Fibroblast of lung (primary cell): ENCODE measurements around the gene MAML2. TPM values are rescaled to one million over a fixed set of nuclear protein-coding genes. Genes with fewer than 3 reads are reported as not detected.

Experiments used
- DNase-seq, 2 donors: peaks; one replicate each; pipeline versions ENCODE4 v3.0.0 to v3.0.0-alpha.2; 2010; ENCODE audit warnings: low read depth in 2 of 2
- H2AFZ ChIP-seq: 2 replicates; pipeline ENCODE4 v1.5.1; 2012; ENCODE audit warnings: low read length, control low read depth, inconsistent platforms
- H3K27ac ChIP-seq: 2 replicates; pipeline ENCODE4 v1.5.1; 2011; ENCODE audit warnings: low read length, control low read depth; ENCODE audit not compliant: insufficient read depth
- H3K27me3 ChIP-seq: 2 replicates; pipeline ENCODE4 v1.5.1; 2011; ENCODE audit warnings: mild to moderate bottlenecking, low read length; ENCODE audit not compliant: control insufficient read depth, insufficient read depth
- H3K36me3 ChIP-seq: 2 replicates; pipeline ENCODE4 v1.5.1; 2011; ENCODE audit warnings: low read length; ENCODE audit not compliant: control insufficient read depth, insufficient read depth
- H3K4me1 ChIP-seq: 2 replicates; pipeline ENCODE4 v1.5.1; 2011; ENCODE audit warnings: low read length; ENCODE audit not compliant: control insufficient read depth, insufficient read depth; ENCODE audit errors: extremely low read depth
- H3K4me2 ChIP-seq: 2 replicates; pipeline ENCODE4 v1.5.1; 2011; ENCODE audit warnings: low read length, control low read depth; ENCODE audit not compliant: insufficient read depth; ENCODE audit errors: extremely low read depth
- H3K4me3 ChIP-seq, 4 experiments: fragments of 200-600 bp in 1 of 4; sonication (generic) in 1 of 4; replicated peaks in 1 of 4; 2 replicates each; pipeline ENCODE4 v1.5.1; 2011 to 2016; ENCODE audit warnings: low read length in 4 of 4, low read depth in 3 of 4, mild to moderate bottlenecking in 3 of 4, control low read depth in 2 of 4, inconsistent platforms in 1 of 4, mixed read lengths in 1 of 4; ENCODE audit not compliant: insufficient read depth in 1 of 4; ENCODE audit errors: control extremely low read depth in 1 of 4
- H3K79me2 ChIP-seq: 2 replicates; pipeline ENCODE4 v1.5.1; 2012; ENCODE audit warnings: mild to moderate bottlenecking, low read length, inconsistent platforms; ENCODE audit not compliant: control insufficient read depth, insufficient read depth
- H3K9ac ChIP-seq: 2 replicates; pipeline ENCODE4 v1.5.1; 2011; ENCODE audit warnings: mild to moderate bottlenecking, low read length, control low read depth; ENCODE audit not compliant: insufficient read depth
- H3K9me3 ChIP-seq: 2 replicates; pipeline ENCODE4 v1.5.1; 2012; ENCODE audit warnings: low read depth, low read length; ENCODE audit not compliant: control insufficient read depth, insufficient read depth
- H4K20me1 ChIP-seq: 2 replicates; pipeline ENCODE4 v1.5.1; 2011; ENCODE audit warnings: low read length; ENCODE audit not compliant: control insufficient read depth, insufficient read depth; ENCODE audit errors: extremely low read depth
- EZH2 ChIP-seq: IDR thresholded peaks from 2 replicates; pipeline ENCODE4 v1.5.1; 2012; ENCODE audit warnings: low read length, control low read depth, mild to moderate bottlenecking; ENCODE audit errors: missing control alignments
- polyA plus RNA-seq, 2 donors: library from polyadenylated mRNA; depleted of rRNA in 1 of 2; stranded (reverse) in 1 of 2; unstranded in 1 of 2; fragments of >200 nt; gene quantifications; 2 replicates each; pipeline ENCODE4 v1.2.1, GENCODE V29; 2011 to 2012; ENCODE audit warnings: missing spikeins in 1 of 2
- total RNA-seq: library from RNA; depleted of rRNA; stranded (reverse); fragments of >200 nt; gene quantifications from 2 replicates; pipeline ENCODE4 v1.2.1, GENCODE V29; 2014
- TF ChIP-seq, protein P1 (sequence below), 2 donors: IDR thresholded peaks in 1 of 2; conservative IDR thresholded peaks in 1 of 2; 1 replicate in 1 of 2; 2 replicates in 1 of 2; pipeline ENCODE4 v1.5.1; 2011 to 2012; ENCODE audit warnings: low read length in 2 of 2, control low read depth in 1 of 2, inconsistent platforms in 1 of 2, low read depth in 1 of 2, mild to moderate bottlenecking in 1 of 2

MAML2 gene
- total and polyA plus RNA-seq, 2 donors (not counting 1 experiment from before 2014, with no cell fraction given): 13.0 to 19.0 TPM

DNA sequence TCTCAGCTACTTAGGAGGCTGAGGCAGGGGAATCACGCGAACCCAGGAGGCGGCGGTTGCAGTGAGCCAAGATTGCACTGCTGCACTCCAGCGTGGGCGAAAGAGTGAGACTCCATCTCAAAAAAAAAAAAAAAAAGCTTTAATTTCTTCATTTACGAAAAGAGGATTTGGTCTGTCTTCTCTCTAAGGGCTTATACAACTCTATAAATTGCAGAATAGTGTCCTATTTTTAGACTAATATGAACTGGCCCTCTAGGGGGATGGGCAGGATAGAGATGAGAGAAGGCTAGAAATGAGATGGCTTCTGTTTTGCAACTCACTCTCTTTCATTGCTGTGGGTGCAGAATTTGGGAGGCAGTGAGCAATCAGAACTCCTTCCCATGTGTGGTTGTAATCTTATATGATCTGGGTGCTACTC lies 11.3 kb downstream of the MAML2 start:
- H3K4me1 ChIP-seq: peaks cover 13% of the 10 kb centered on the region
- no peak overlapping the region for H3K4me2 ChIP-seq
- H3K79me2 ChIP-seq: peaks cover 83% of the 10 kb centered on the region
- no peaks in the 10 kb centered on the region for H3K9me3 ChIP-seq
- H3K27ac ChIP-seq: no peak overlapping the region
- DNase-seq: peak in 1 of 2 donors; percentile 26
- H2AFZ ChIP-seq: no peak overlapping the region
- H3K36me3 ChIP-seq: no peaks in the 10 kb centered on the region
- H3K9ac ChIP-seq: no peak overlapping the region
- H4K20me1 ChIP-seq: no peaks in the 10 kb centered on the region
- H3K4me3 ChIP-seq: no peak overlapping the region
- H3K27me3 ChIP-seq: no peaks in the 10 kb centered on the region
- TF ChIP-seq, protein P1, sequence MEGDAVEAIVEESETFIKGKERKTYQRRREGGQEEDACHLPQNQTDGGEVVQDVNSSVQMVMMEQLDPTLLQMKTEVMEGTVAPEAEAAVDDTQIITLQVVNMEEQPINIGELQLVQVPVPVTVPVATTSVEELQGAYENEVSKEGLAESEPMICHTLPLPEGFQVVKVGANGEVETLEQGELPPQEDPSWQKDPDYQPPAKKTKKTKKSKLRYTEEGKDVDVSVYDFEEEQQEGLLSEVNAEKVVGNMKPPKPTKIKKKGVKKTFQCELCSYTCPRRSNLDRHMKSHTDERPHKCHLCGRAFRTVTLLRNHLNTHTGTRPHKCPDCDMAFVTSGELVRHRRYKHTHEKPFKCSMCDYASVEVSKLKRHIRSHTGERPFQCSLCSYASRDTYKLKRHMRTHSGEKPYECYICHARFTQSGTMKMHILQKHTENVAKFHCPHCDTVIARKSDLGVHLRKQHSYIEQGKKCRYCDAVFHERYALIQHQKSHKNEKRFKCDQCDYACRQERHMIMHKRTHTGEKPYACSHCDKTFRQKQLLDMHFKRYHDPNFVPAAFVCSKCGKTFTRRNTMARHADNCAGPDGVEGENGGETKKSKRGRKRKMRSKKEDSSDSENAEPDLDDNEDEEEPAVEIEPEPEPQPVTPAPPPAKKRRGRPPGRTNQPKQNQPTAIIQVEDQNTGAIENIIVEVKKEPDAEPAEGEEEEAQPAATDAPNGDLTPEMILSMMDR (conservative IDR thresholded peaks at IDR 0.05 in 1 of 2, IDR thresholded peaks at IDR 0.05 in 1 of 2; ENCODE audit: low read depth in 1 of 2, low read length in 2 of 2): no peak
- TF ChIP-seq EZH2: no peak

DNA sequence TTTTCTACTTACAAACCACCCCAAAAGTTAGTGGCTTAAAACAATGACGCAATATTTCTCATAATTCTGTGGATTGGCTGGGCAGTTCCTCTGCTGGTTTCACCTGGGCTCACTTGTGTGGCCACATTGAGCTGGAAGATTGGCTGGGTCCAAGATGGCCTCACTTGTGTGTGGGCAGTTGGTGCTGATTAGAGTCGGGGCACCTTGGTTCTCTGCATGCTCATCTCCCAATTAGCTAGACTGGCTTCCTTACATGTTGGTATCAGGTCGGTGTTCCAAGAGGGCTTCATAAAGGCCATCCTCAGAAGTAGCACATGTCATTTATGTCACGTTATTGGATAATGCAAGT lies 12.5 kb downstream of the MAML2 start:
- H3K9me3 ChIP-seq: no peaks in the 10 kb centered on the region
- H3K4me3 ChIP-seq: no peak overlapping the region
- H2AFZ ChIP-seq: no peak overlapping the region
- H3K4me1 ChIP-seq: peaks cover 21% of the 10 kb centered on the region
- H3K27ac ChIP-seq: no peak overlapping the region
- H4K20me1 ChIP-seq: no peaks in the 10 kb centered on the region
- TF ChIP-seq EZH2: no peak
- TF ChIP-seq, protein P1 (conservative IDR thresholded peaks at IDR 0.05 in 1 of 2, IDR thresholded peaks at IDR 0.05 in 1 of 2; ENCODE audit: low read depth in 1 of 2, low read length in 2 of 2): no peak
- H3K4me2 ChIP-seq: no peak overlapping the region
- H3K27me3 ChIP-seq: no peaks in the 10 kb centered on the region
- DNase-seq: no peak
- H3K9ac ChIP-seq: no peak overlapping the region
- peaks cover 80% of the 10 kb centered on the region for H3K79me2 ChIP-seq
- H3K36me3 ChIP-seq: no peaks in the 10 kb centered on the region

DNA sequence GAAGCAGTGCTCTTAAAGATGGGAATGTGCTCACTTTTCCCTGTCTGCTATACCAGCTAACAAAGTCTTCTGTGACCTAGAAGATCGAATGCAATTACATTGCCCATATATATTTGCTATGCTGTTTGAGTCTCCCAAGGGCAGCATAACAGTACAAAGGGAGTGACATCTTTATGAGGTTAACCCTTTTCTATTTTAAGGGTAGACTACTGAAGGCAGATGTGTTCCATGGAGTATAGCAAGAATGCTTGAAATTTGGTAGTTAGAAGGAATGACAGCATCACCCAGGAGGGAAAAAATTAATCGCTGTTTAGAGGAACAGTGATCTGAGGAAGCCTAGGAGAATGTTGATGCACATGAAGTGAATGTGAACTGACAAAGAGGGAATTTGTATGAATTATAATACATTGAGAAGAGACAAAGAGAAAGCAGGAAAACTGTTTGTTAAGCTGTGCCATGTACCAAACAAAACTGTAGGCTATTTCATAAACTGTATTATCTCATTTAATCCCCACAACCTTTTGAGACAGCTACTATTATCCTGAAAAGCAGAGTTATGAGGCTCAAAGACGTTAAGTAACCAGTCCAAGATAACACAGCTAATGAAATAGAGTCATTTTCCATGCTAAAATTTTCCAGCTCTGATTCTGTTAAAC lies 13.0 kb downstream of the MAML2 start:
- H3K4me2 ChIP-seq: no peak overlapping the region
- H3K27me3 ChIP-seq: no peaks in the 10 kb centered on the region
- no peak for TF ChIP-seq EZH2
- TF ChIP-seq, protein P1 (conservative IDR thresholded peaks at IDR 0.05 in 1 of 2, IDR thresholded peaks at IDR 0.05 in 1 of 2; ENCODE audit: low read depth in 1 of 2, low read length in 2 of 2): no peak
- H3K9ac ChIP-seq: no peak overlapping the region
- H3K27ac ChIP-seq: no peak overlapping the region
- no peaks in the 10 kb centered on the region for H3K9me3 ChIP-seq
- H4K20me1 ChIP-seq: no peaks in the 10 kb centered on the region
- no peaks in the 10 kb centered on the region for H3K36me3 ChIP-seq
- H3K4me3 ChIP-seq: no peak overlapping the region
- H2AFZ ChIP-seq: no peak overlapping the region
- peak in 1 of 2 donors; percentile 33 for DNase-seq
- peaks cover 21% of the 10 kb centered on the region for H3K4me1 ChIP-seq
- peaks cover 77% of the 10 kb centered on the region for H3K79me2 ChIP-seq
